ENCODE results near the gene VAV3.

The VAV3 gene

GRCh38 chr1:107588321-107588720, 376.7 kb downstream of the VAV3 start:
- no peak for DNase-seq (ENCODE audit: low spot score)

DNA sequence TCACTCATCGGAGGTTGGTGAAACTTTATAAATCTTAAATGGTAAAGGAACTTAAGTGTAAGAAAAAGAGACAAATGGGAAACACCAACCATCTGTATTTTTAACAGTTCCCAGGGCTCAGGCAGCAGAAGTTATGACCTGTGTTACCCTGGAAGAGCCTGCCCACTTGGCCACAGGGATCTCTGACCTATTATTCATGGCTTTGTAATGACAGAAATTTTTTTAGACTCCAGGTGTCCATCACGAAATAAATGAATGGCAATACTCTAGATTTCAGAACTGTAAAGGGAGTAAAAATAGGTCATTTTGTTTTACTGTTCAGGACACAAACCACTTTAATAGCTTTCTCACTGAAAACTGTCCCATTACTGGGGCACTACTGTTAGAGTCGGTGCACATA, 389.8 kb downstream of the VAV3 start:
- no peak for DNase-seq (ENCODE audit: low spot score)

GRCh38 chr1:107574044-107574443, 390.9 kb downstream of the VAV3 start:
- DNase-seq (ENCODE audit: low spot score), result no peak

GRCh38 chr1:107572674-107573211, 392.2 kb downstream of the VAV3 start:
- no peak for DNase-seq (ENCODE audit: low spot score)

DNA sequence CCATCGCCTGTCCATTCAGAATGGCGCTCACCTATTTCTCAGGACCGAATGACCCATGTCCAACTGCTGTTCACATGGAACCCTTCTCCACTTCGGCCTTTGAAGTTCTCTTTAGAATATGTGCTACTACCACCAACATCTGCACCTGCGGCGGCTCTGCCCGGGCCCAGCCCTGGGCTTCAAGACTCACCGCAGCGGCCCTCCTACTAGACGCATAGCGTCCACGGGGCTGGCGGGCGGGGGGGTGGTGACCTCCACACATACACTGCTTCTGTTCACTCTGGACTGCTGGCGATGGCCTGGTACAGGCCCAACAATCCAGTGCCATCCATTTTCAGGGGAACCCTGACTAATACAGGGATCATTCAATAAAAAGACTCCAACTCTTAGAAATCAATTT, 394.2 kb downstream of the VAV3 start:
- DNase-seq (ENCODE audit: low spot score), result no peak

- no peak for DNase-seq (ENCODE audit: low spot score)
These were observed 401.5 kb downstream of the VAV3 start for GRCh38 chr1:107563441-107563840.

DNA sequence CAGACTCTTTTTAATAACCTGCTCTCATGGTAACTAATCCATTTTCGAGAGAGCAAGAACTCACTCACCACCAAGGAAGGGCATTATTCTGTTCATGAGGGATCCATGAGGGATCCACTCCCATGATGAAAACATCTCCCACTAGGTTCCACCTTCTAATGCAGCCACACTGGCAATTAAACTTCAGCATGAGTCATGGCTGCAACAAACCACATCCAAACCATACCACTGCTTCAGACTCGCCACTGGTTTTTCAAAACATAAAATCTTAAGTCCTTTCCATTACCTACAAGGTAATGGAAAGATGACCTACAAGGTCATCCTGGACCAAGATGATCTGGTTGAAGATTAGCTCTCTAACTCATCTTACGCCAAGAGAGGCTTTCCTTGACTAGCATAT, 405.1 kb downstream of the VAV3 start:
- no peak for DNase-seq (ENCODE audit: low spot score)

GRCh38 chr1:107557095-107557494, 407.9 kb downstream of the VAV3 start:
- no peak for DNase-seq (ENCODE audit: low spot score)

DNA sequence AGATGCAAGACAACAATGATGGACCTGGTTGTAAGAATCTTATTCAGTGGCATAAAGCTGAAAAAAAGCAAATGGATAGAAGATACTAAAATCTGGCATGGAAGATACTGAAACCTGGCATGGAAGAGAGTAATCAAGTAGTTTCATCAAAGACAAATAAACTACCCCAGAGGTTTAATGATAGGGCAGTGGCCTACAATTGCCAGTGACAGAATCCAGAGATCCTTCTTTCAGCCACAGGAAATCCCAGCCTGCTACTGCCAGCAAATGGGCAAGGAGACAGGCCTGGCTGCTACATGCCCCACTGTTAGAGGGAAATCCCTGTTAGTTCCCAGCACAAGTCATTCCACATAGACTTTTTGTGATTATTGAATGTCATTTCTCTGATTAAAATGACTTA, 409.4 kb downstream of the VAV3 start:
- no peak for DNase-seq (ENCODE audit: low spot score)

DNA sequence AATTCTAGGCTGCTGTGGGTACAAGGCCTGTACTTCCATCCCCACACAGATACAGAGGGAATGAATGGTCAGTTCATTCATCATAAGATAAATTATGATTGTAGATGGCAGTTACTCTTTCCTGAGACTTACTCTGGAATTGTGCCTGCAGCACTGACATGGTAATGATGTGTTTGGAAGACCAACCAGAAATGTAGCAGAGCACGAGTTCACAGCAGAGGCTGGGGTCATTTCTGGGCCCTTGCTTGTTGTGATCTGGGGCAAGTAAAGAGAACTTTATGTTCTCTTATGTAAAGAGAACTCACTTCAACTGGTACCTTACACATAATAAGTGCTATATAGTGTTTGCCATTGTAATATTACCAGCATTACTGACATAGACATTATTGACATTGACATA, 412.2 kb downstream of the VAV3 start:
- DNase-seq (ENCODE audit: low spot score), result no peak

GRCh38 chr1:107551456-107551855, 413.5 kb downstream of the VAV3 start:
- DNase-seq (ENCODE audit: low spot score), result no peak

GRCh38 chr1:107550358-107550757, 414.6 kb downstream of the VAV3 start:
- DNase-seq (ENCODE audit: low spot score), result no peak

- no peak for DNase-seq (ENCODE audit: low spot score)
These were observed 415.7 kb downstream of the VAV3 start for GRCh38 chr1:107549152-107549810.

- no peak for DNase-seq (ENCODE audit: low spot score)
These were observed 416.7 kb downstream of the VAV3 start for GRCh38 chr1:107548276-107548675.

DNA sequence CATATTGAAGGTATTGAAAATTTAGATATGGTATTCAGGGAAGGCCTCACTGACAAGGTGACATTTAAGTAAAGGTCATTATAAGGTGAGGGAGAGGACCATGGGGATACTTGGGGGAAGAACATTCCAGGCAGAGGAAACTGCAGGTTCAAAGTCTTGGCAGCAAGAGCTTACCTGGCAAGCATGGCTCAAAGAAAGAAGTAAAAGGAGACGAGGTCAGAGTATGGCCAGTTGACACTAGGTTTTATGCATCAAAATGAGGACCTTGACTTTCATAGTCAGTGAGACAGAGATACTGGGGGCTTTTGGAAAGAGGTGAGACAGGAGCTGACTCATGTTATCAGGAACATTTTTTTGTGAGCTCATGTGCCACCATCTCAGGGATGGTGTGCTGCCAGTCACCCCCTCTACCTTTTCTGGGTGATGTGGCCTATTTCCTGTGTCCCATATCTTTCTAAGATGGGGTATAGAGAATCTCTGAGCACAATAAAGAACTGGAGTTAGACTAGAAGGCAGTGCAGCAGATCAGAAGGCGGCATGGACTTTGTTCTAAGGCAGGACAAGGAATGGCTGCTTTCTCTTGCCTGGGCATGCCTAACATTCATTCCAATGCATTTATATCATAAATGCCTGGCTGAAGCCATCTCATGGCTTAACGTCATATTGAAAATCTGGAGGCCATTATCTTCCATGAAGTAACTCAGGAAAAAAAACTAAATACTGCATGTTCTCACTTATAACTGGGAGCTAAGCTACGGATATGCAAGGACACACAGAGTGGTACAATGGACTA, 417.4 kb downstream of the VAV3 start:
- DNase-seq (ENCODE audit: low spot score), result no peak

- no peak for DNase-seq (ENCODE audit: low spot score)
These were observed 418.4 kb downstream of the VAV3 start for GRCh38 chr1:107546576-107546975.

- DNase-seq (ENCODE audit: low spot score), result no peak
These were observed 419.1 kb downstream of the VAV3 start for GRCh38 chr1:107545879-107546278.

- DNase-seq (ENCODE audit: low spot score), result no peak
These were observed 419.9 kb downstream of the VAV3 start for GRCh38 chr1:107545056-107545577.

- no peak for DNase-seq (ENCODE audit: low spot score)
These were observed 420.7 kb downstream of the VAV3 start for GRCh38 chr1:107544285-107544684.

DNA sequence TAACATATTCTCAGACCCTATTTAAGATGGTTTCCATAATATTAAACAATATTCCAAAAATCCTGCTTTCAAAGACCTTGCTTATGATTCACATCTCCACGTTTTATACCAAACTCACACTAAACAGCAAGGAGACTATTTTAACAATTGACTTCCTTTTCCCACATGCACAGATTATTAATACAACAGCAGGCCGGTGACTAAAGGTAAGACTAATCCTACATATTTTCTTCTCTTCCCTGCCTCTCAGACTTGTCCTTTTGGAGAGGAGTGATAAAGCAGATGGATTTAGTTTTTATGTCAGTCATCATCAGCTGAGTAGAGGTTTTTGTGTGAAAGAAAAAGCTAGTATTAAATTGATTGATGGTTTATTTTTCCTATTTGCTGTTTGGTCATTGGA, 423.6 kb downstream of the VAV3 start:
- DNase-seq (ENCODE audit: low spot score), result no peak

DNA sequence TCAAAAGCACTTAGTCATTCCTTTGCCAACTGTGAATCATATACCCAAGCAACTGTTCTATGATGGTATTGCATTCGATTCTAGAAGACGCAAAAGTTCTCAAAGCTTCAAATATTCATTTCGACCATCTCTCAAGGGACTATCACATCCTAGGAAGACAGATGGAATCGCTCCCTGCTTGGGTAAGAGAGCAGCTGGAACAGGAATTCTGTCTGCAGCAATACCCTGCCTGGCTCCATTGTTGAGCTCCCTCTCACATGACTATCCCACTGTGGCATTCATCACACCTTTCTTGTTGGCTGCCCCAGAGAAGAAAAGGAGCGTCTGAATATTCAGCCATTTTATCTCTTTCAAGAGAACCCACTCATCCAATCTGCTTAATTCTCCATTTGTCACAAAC, 426.5 kb downstream of the VAV3 start:
- no peak for DNase-seq (ENCODE audit: low spot score)

GRCh38 chr1:107536266-107536665, 428.7 kb downstream of the VAV3 start:
- no peak for DNase-seq (ENCODE audit: low spot score)

DNA sequence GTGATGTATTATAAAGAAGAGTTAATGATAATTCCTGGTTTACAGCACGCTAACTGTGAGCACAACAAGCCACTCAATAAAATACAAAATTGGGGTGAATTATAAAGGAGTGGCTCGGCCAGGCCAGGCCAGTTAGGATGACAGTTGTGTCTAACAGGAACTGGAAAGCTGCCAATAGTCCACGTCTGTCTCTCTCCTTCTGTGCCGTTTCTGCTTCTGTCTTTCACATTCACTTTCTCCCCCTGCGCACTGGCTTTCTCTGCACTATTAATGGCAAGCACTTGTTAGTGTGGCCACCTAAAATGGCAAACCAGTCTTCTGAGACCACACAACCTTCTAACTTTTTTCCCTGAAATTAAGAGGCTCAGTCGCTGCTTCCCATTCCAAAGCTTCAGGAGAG, 429.9 kb downstream of the VAV3 start:
- no peak for DNase-seq (ENCODE audit: low spot score)

Measured in CD4-positive, alpha-beta T cell treated with Interleukin-6 at 100 ng/mL for 8 hours (primary cell).